Activated T-cell treated with anti-CD3 and anti-CD28 coated beads for 1 hour (primary cell): ENCODE data around the gene DNAJC6.
"Not testable (repeated sequence)": the region's sequence is repeated elsewhere in the genome, so short reads cannot be mapped to it uniquely, and the experiment has no call there.

ENCODE experiments used
- DNase-seq: peaks from one replicate; pipeline ENCODE4 v3.0.0-alpha.2; 2020; ENCODE audit warnings: low read depth

Gene DNAJC6

GRCh38 chr1:65309304-65310077 is at the start of gene DNAJC6:
Gene DNAJC6 (plus strand): TSS chr1:65309543. CDS start chr1:65309746, 203 bp downstream.
- DNase-seq = peak; percentile 23

- no peak for DNase-seq
Measured at GRCh38 chr1:65259816-65260215, 49.5 kb upstream of the DNAJC6 start.

- no peak for DNase-seq
Measured at GRCh38 chr1:65260851-65261473, 48.4 kb upstream of the DNAJC6 start.

- DNase-seq = no peak
Measured at GRCh38 chr1:65263286-65263685, 46.1 kb upstream of the DNAJC6 start.

GRCh38 chr1:65264197-65264929 is 45.0 kb upstream of the DNAJC6 start:
- no peak for DNase-seq

GRCh38 chr1:65265296-65265650 is 44.1 kb upstream of the DNAJC6 start:
- no peak for DNase-seq

- no peak for DNase-seq
Measured at GRCh38 chr1:65265651-65266351, 43.5 kb upstream of the DNAJC6 start.

GRCh38 chr1:65266476-65266875 is 42.9 kb upstream of the DNAJC6 start:
- no peak for DNase-seq

- no peak for DNase-seq
Measured at GRCh38 chr1:65267271-65267670, 42.1 kb upstream of the DNAJC6 start.

- no peak for DNase-seq
Measured at GRCh38 chr1:65267683-65268082, 41.7 kb upstream of the DNAJC6 start.

GRCh38 chr1:65269612-65270011 is 39.7 kb upstream of the DNAJC6 start:
- DNase-seq = no peak

- no peak for DNase-seq
Measured at GRCh38 chr1:65276197-65276939, 33.0 kb upstream of the DNAJC6 start.

GRCh38 chr1:65277605-65278347 is 31.6 kb upstream of the DNAJC6 start:
- DNase-seq = no peak

GRCh38 chr1:65278376-65279069 is 30.8 kb upstream of the DNAJC6 start:
- DNase-seq = no peak

GRCh38 chr1:65279070-65279779 is 30.1 kb upstream of the DNAJC6 start:
- no peak for DNase-seq

GRCh38 chr1:65281846-65282245 is 27.5 kb upstream of the DNAJC6 start:
- DNase-seq = no peak

- DNase-seq = no peak
Measured at GRCh38 chr1:65284229-65284628, 25.1 kb upstream of the DNAJC6 start.

GRCh38 chr1:65289449-65289848 is 19.9 kb upstream of the DNAJC6 start:
- DNase-seq = no peak

- not testable (repeated sequence) for DNase-seq
Measured at GRCh38 chr1:65291818-65292217, 17.5 kb upstream of the DNAJC6 start.
